Raji (cell line): ENCODE data around the gene RHOF.

Source experiments
- POLR2A ChIP-seq: IDR thresholded peaks from 2 replicates; pipeline ENCODE4 v1.6.1; 2011; ENCODE audit warnings: low read depth, low read length, control low read depth; ENCODE audit not compliant: insufficient read depth

RHOF gene

DNA sequence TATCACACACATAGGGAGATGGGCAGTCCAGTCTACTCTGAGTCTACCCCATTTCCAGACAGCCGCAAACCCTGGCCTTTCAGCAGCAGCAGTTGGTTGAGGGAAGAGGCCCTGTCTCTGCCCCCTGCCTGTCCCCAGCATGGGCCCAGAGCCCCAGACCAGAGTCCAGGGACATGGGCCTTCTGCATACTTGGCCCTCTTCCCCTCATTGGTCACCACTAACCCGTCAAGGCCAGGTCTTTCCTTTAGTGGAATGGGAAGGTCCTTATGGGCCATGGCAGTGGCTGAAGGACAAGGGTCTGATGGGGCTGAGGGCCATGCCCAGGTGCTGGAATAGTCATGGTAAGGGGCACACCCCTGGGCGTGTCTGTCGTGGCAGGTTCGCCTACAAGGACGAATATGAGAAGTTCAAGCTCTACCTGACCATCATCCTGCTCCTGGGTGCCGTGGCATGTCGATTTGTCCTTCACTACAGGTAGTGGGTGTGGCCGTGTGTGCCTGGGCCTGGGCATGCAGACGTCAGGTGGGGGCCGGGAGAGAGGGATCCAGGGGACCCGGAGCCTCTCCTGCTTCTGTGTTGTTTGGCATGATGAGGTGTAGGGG is 41.6 kb downstream of the RHOF start:
- TF ChIP-seq POLR2A = no peak

DNA sequence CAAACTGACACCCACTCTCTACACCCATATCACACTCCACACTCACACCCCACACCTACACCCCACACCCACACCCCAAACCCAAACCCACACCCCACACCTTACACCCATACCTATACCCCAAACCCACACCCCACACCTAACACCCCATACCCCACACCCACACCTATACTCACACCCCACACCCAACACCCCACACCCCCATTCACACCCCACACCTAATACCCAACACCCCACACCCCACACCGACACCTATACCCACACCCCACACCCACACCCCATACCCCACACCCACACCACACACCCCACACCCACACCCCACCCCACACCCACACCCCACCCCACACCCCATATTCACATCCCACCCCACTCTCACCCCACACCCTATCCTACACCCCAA is 42.5 kb downstream of the RHOF start:
- TF ChIP-seq POLR2A = no peak

DNA sequence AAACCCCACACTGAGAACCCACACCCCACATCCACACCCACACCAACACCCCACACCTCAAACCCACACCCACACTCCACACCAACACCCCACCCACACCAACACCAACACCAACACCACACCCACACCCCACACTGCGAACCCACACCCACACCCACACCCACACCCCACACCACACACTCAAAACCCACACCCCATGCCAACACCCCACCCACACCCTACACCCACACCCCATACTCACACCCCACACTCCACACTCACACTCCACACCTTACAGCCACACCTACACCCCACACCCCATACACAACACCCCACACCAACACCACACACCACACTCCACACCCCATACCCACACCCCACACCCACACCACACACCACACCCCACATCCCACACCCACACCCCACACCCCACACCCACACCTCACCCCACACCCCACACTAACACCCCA is 43.0 kb downstream of the RHOF start:
- no peak for TF ChIP-seq POLR2A

DNA sequence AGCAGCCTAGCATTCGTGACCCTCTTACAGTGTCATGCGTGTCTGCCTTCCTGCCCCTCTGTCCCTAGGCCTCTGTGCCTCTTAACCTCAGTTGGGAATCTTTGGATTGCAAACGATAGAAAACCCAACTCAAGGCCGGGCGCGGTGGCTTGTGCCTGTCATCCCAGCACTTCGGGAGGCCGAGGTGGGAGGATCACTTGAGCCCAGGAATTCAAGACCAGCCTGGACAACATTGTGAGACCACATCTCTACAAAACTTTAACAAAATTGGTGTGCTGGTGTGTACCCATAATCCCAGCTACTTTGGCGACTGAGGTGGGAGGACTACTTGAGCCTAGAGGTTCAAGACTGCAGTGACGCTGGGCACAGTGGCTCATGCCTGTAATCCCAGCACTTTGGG is 44.2 kb downstream of the RHOF start:
- no peak for TF ChIP-seq POLR2A

DNA sequence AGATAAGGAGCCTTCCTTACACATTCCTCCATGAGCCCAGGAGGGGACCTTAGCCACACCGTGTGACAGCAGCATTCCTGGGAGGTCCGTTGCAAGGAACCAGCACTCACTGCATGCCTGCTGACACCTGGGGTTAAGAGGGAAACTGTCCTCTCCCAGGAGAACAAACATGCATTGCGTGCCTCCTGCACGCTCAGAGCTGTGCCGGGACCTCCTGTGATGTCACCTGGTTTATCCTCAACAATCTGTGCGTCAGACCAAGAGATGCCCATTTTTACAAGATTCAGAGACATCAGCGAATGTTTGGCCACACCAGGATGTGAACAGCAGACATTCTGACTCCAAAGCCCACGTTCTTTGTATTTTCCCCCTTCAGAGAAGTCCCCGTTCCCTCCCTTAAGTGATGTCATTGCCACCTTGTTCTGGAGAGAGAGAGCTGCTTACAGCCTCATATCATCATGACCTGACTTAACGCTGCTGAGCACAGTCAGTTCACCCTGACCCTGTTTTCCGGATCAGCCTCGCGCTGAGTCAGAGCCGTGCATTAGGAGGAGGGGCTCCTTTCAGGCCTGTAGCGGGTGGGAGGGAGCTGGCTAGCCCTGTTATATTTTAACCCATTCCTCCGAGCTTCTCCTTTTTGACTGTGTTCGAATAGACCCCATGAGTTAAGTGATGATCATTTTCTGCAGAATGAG is 44.8 kb downstream of the RHOF start:
- TF ChIP-seq POLR2A = no peak

DNA sequence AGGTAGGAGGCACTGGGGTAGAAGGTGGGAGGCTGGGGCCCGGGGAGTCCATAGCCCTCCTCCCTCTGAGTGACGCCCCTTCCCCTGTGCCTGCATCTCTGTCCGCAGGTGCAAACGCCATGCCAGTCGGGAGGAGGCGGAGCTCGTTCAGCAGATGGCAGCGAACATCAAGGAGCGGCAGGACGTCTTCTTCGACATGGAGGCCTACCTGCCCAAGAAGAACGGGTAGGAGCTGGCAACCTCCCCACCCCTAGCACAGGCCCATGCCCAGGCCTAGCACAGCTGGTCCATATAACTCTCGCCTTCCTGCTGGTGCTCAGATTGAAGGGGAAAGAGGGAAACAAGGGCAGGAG is 45.3 kb downstream of the RHOF start:
- TF ChIP-seq POLR2A = no peak

DNA sequence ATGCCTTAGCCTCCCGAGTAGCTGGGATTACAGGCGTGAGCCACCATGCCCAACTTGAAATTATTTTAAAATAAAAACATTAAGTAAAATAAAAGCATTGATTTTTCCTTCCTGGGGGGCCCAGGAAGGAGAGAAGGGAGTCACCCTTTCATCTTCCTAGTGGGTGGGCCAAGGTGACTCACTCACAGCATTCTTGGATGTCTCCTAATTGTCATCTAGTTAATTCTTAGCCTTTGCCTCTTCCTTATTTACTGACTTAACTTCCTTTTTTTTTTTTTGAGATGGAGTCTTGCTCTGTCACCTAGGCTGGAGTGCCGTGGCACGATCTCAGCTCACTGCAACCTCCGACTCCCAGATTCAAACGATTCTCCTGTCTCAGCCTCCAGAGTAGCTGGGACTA is 51.7 kb downstream of the RHOF start:
- TF ChIP-seq POLR2A = no peak

DNA sequence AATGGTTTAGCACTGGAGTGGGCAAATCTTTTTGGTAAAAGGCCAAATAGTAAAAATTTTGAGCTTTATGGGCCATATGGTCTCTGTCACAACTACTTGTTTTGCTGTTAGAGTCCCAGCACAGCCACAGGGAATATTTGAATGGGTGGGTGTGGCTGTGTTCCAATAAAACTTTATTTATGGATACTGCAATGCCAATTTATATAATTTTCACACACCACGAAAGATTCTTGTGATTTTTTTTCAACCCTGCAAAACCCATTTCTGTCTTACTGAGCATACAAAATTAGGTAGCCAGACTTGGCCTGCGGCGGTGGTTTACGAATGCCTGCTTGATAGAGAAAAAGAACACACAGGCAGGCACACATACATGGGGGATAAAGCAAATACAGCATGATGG is 52.6 kb downstream of the RHOF start:
- no peak for TF ChIP-seq POLR2A

DNA sequence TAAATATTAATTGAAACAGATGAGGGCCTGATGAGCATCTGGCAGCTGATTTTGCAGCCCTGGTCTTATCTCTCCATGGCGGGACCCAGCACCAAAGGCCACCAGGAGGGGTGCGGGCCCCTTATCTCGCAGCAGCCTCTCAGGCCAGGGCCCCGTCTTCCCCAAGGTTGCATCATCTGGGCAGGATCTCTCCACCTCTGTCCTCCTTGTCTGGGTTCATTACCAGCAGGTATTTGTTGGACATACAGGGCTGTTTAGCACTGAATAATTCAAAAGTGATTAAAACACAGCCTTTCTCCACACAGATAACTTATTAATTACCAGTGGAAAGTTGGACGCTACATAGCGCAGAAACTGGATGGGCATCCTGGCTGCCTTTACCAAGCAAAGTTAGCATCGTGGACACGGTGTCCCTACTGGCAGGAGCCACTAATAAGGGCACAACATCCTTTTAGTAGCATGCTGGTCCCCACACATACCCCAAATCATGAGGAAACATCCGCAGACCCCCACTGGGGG is 55.1 kb downstream of the RHOF start:
- no peak for TF ChIP-seq POLR2A

DNA sequence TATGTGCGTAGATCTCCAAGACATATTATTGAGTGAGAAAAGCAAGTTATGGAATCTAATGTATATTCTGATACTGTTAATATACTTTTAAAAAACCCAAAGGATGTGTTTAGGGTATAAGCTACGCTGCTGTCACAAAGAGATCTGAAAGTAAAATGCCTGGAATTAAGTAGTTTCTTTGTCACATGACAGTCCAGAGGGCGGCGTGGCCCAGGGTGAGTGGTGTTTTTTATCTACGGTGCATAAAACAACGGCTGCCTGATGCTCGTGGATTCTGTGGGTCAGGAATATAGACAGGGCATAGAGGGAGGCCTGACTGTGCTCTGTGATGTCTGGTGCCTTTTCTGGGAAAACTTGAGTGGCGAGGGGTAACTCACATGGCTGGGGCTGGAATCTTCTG is 59.6 kb downstream of the RHOF start:
- TF ChIP-seq POLR2A = no peak

DNA sequence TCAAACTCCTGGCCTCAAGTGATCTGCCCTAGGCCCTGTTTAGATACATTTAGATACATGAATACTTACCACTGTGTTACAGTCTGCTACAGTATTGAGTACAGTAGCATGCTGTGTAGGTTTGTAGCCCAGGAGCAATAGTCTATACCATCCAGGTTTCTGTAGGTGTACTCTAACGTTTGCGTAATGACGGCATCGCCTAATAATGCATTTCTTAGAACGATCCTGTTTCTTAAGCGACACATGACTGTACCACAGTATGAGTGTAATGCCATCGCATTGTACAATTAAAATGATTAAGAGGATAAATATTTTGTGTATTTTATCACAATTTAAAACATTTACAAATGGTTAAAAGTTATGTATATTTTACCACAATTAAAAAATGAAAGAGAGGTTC is 62.0 kb downstream of the RHOF start:
- TF ChIP-seq POLR2A = no peak

DNA sequence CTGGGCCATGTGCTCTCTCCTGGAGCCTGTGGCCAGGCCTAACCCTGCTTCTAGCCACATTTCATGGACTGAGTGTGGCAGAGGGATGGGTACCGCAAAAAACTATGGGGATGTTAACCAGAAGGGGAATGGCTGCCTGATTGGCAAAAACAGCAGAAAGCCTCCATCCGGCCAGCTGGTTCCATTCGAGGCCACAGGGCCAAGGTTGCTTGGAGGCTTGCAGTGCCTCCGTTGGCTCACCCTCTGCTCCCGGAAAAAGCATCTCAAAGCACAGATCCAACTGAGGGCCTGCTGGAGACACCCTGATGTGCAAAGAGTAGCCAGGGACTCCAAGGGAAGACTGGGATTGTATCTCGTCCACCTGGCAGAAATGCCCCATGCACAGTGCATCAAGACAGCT is 64.5 kb downstream of the RHOF start:
- TF ChIP-seq POLR2A = no peak
